Activated T-helper 1 cell treated with anti-CD3 and anti-CD28 coated beads, Interleukin-12 subunit alpha, Interleukin-12 subunit beta, Interleukin-2, Interleukin-4 antibody, amounts not matched to agents 30 ng/mL and 10 ng/mL and 1 ng/mL, durations not matched to agents 14 hours and 24 hours and 36 hours (primary cell): ENCODE measurements around the gene ARL3. TPM values are rescaled to one million over a fixed set of nuclear protein-coding genes. Genes with fewer than 3 reads are reported as not detected.
"Not testable (repeated sequence)": the region's sequence is repeated elsewhere in the genome, so short reads cannot be mapped to it uniquely, and the experiment has no call there.

ENCODE experiments used
- DNase-seq: peaks from one replicate; pipeline ENCODE4 v3.0.0; 2021; ENCODE audit warnings: low spot score
- H3K27ac Mint-ChIP-seq: one replicate; pipeline ENCODE4 v1.8.0; 2021; ENCODE audit warnings: mild to moderate bottlenecking, mixed read lengths
- H3K27me3 Mint-ChIP-seq: one replicate; pipeline ENCODE4 v1.8.0; 2022; ENCODE audit warnings: mild to moderate bottlenecking, moderate library complexity, mixed read lengths; ENCODE audit not compliant: insufficient read depth
- H3K36me3 Mint-ChIP-seq: one replicate; pipeline ENCODE4 v1.8.0; 2021; ENCODE audit warnings: low read depth, mixed read lengths
- H3K4me1 Mint-ChIP-seq: one replicate; pipeline ENCODE4 v1.8.0; 2021; ENCODE audit warnings: low read depth, mixed read lengths
- H3K4me3 Mint-ChIP-seq: one replicate; pipeline ENCODE4 v1.8.0; 2021; ENCODE audit warnings: mild to moderate bottlenecking, moderate library complexity, mixed read lengths
- H3K9me3 Mint-ChIP-seq: one replicate; pipeline ENCODE4 v1.8.0; 2021; ENCODE audit warnings: mixed read lengths
- intact Hi-C: fragments of 100-400 bp; cut with micrococcal nuclease; formaldehyde crosslinking; loops from one replicate; pipeline ENCODE4 v1.15.1; 2024
- total RNA-seq: library from RNA; stranded (reverse); gene quantifications from 2 replicates; pipeline ENCODE4 v1.2.3, GENCODE V29; 2022

ARL3 gene
- total RNA-seq, 1 donor from 2014 or later: 6.6 TPM

- Mint-ChIP-seq H3K9me3 (peaks cover 6% of the 10 kb centered on the region), H3K27me3 (peaks cover 1% of the 10 kb centered on the region), H3K36me3 (peaks cover 8% of the 10 kb centered on the region), H3K4me3 (peak overlapping the region; percentile 92), H3K27ac (no peak overlapping the region), H3K4me1 (peaks cover 47% of the 10 kb centered on the region)
- DNase-seq: no peak
- intact Hi-C loops: loop anchor here (10.0 kb wide), 1 partner anchor 1380 kb away; the partner anchor contains the start of gene SFR1
Observed at GRCh38 chr10:102745157-102745556, 31.0 kb upstream of the ARL3 start.

- peaks cover 8% of the 10 kb centered on the region for H3K36me3 Mint-ChIP-seq
- peak overlapping the region; percentile 92 for H3K4me3 Mint-ChIP-seq
- H3K4me1 Mint-ChIP-seq: peaks cover 47% of the 10 kb centered on the region
- intact Hi-C loops: loop anchor here (5.0 to 10.0 kb wide), 2 partner anchors 1380 to 1392 kb away; partner anchors contain the start of genes BTRC and SFR1
- peaks cover 1% of the 10 kb centered on the region for H3K27me3 Mint-ChIP-seq
- DNase-seq: no peak
- peaks cover 6% of the 10 kb centered on the region for H3K9me3 Mint-ChIP-seq
- H3K27ac Mint-ChIP-seq: peak overlapping the region; percentile 93
Observed at GRCh38 chr10:102744374-102745051, 30.3 kb upstream of the ARL3 start.

- Mint-ChIP-seq H3K9me3 (peaks cover 6% of the 10 kb centered on the region), H3K4me3 (peak within 1 kb of the TSS; percentile 92), H3K4me1 (peaks cover 46% of the 10 kb centered on the region), H3K36me3 (peaks cover 8% of the 10 kb centered on the region), H3K27me3 (peaks cover 1% of the 10 kb centered on the region), H3K27ac (peak within 1 kb of the TSS; percentile 93)
- peak; percentile 94 for DNase-seq
- intact Hi-C loops: loop anchor here (1.0 to 10.0 kb wide), 11 partner anchors 29 to 1391 kb away; partner anchors contain the start of genes ACTR1A, ARL3, ATP5MK and BORCS7
Observed at GRCh38 chr10:102743588-102744373, 29.6 kb upstream of the ARL3 start, which contains the start of gene WBP1L. TSS of gene WBP1L (plus strand) at chr10:102743948. CDS start at chr10:102744054, 106 bp downstream.

GRCh38 chr10:102743078-102743587, 28.9 kb upstream of the ARL3 start:
- Mint-ChIP-seq H3K27me3 (peaks cover 1% of the 10 kb centered on the region), H3K9me3 (peaks cover 6% of the 10 kb centered on the region), H3K36me3 (peaks cover 6% of the 10 kb centered on the region), H3K4me3 (peak overlapping the region; percentile 92), H3K4me1 (peaks cover 39% of the 10 kb centered on the region), H3K27ac (peak overlapping the region; percentile 93)
- intact Hi-C loops: loop anchor here (1.0 to 10.0 kb wide), 11 partner anchors 29 to 1391 kb away; partner anchors contain the start of genes ACTR1A, ARL3, ATP5MK and BORCS7
- DNase-seq: no peak

GRCh38 chr10:102742313-102742712, 28.1 kb upstream of the ARL3 start:
- H3K36me3 Mint-ChIP-seq, DNase-seq, H3K27me3 Mint-ChIP-seq, H3K9me3 Mint-ChIP-seq: not testable (repeated sequence)
- peak overlapping the region; percentile 8 for H3K4me3 Mint-ChIP-seq
- H3K4me1 Mint-ChIP-seq: peaks cover 38% of the 10 kb centered on the region
- peak overlapping the region; percentile 61 for H3K27ac Mint-ChIP-seq
- intact Hi-C loops: loop anchor here (2.0 to 10.0 kb wide), 5 partner anchors 32 to 1390 kb away; partner anchors contain the start of genes BTRC and SFR1

GRCh38 chr10:102741726-102742237, 27.6 kb upstream of the ARL3 start:
- intact Hi-C loops: loop anchor here (2.0 to 10.0 kb wide), 5 partner anchors 33 to 1389 kb away; partner anchors contain the start of genes BTRC and SFR1
- H3K4me1 Mint-ChIP-seq: peaks cover 35% of the 10 kb centered on the region
- peaks cover 1% of the 10 kb centered on the region for H3K27me3 Mint-ChIP-seq
- no peak overlapping the region for H3K27ac Mint-ChIP-seq
- peak overlapping the region; percentile 9 for H3K4me3 Mint-ChIP-seq
- H3K36me3 Mint-ChIP-seq: peaks cover 6% of the 10 kb centered on the region
- DNase-seq: no peak
- peaks cover 6% of the 10 kb centered on the region for H3K9me3 Mint-ChIP-seq

- Mint-ChIP-seq H3K9me3 (peaks cover 6% of the 10 kb centered on the region), H3K27me3 (peaks cover 1% of the 10 kb centered on the region), H3K36me3 (peaks cover 6% of the 10 kb centered on the region), H3K4me1 (peaks cover 19% of the 10 kb centered on the region), H3K4me3 (no peak overlapping the region), H3K27ac (no peak overlapping the region)
- intact Hi-C loops: loop anchor here (5.0 to 10.0 kb wide), 2 partner anchors 1385 to 1388 kb away; partner anchors contain the start of genes BTRC and SFR1
- no peak for DNase-seq
Observed at GRCh38 chr10:102740229-102740628, 26.0 kb upstream of the ARL3 start.

- no peak for DNase-seq
- no peak overlapping the region for H3K27ac Mint-ChIP-seq
- peaks cover 8% of the 10 kb centered on the region for H3K4me1 Mint-ChIP-seq
- peaks cover 1% of the 10 kb centered on the region for H3K27me3 Mint-ChIP-seq
- intact Hi-C loops: no loop called here
- peaks cover 6% of the 10 kb centered on the region for H3K9me3 Mint-ChIP-seq
- no peak overlapping the region for H3K4me3 Mint-ChIP-seq
- peaks cover 8% of the 10 kb centered on the region for H3K36me3 Mint-ChIP-seq
Observed at GRCh38 chr10:102738692-102739121, 24.5 kb upstream of the ARL3 start.

GRCh38 chr10:102735065-102735562, 20.9 kb upstream of the ARL3 start:
- Mint-ChIP-seq H3K9me3 (no peaks in the 10 kb centered on the region), H3K27me3 (no peaks in the 10 kb centered on the region), H3K36me3 (peaks cover 8% of the 10 kb centered on the region), H3K4me1 (no peaks in the 10 kb centered on the region), H3K4me3 (no peak overlapping the region), H3K27ac (no peak overlapping the region)
- DNase-seq: no peak
- intact Hi-C loops: no loop called here

- no peaks in the 10 kb centered on the region for H3K9me3 Mint-ChIP-seq
- H3K27me3 Mint-ChIP-seq: no peaks in the 10 kb centered on the region
- no peak overlapping the region for H3K4me3 Mint-ChIP-seq
- H3K36me3 Mint-ChIP-seq: peaks cover 13% of the 10 kb centered on the region
- H3K27ac Mint-ChIP-seq: no peak overlapping the region
- H3K4me1 Mint-ChIP-seq: peaks cover 10% of the 10 kb centered on the region
- intact Hi-C loops: no loop called here
- DNase-seq: no peak
Observed at GRCh38 chr10:102732661-102733060, 18.5 kb upstream of the ARL3 start.

GRCh38 chr10:102731222-102731800, 17.1 kb upstream of the ARL3 start:
- no peak for DNase-seq
- Mint-ChIP-seq H3K4me1 (peaks cover 10% of the 10 kb centered on the region), H3K27ac (no peak overlapping the region), H3K36me3 (peaks cover 25% of the 10 kb centered on the region), H3K4me3 (no peak overlapping the region), H3K9me3 (no peaks in the 10 kb centered on the region), H3K27me3 (no peaks in the 10 kb centered on the region)
- intact Hi-C loops: no loop called here
